WTC11 (cell line): ENCODE data around the gene PLAGL1. TPM values are rescaled to one million over a fixed set of nuclear protein-coding genes. Genes with fewer than 3 reads are reported as not detected.

ENCODE experiments used
- ATAC-seq: fragments of 200-7000 bp; cut with Tn5 transposase; 2 replicates; pipeline ENCODE4 v1.10.0; 2021; ENCODE audit warnings: mild to moderate bottlenecking, moderate library complexity
- CTCF ChIA-PET: fragments of 300-600 bp; sonication (Branson Sonifier 250); formaldehyde crosslinking; loops from one replicate; lab custom pipeline; 2021; ENCODE audit warnings: antibody characterized with exemption; lab: Charles Lee
- POLR2A ChIA-PET: fragments of 350-600 bp; sonication (Branson Sonifier 250); formaldehyde crosslinking; loops from one replicate; lab custom pipeline; 2021; ENCODE audit warnings: antibody characterized with exemption; lab: Charles Lee
- DNase-seq: peaks from one replicate; pipeline ENCODE4 v3.0.0; 2021; ENCODE audit warnings: low spot score
- H3K27ac Mint-ChIP-seq: 2 replicates; pipeline ENCODE4 v1.8.0; 2021; ENCODE audit warnings: mixed read lengths
- H3K27me3 Mint-ChIP-seq: 2 replicates; pipeline ENCODE4 v1.8.0; 2021; ENCODE audit warnings: low read depth, mild to moderate bottlenecking, moderate library complexity, mixed read lengths
- H3K36me3 Mint-ChIP-seq: 2 replicates; pipeline ENCODE4 v1.8.0; 2021; ENCODE audit warnings: mixed read lengths
- H3K4me1 Mint-ChIP-seq: 2 replicates; pipeline ENCODE4 v1.8.0; 2022; ENCODE audit warnings: mixed read lengths
- H3K4me3 Mint-ChIP-seq: 2 replicates; pipeline ENCODE4 v1.8.0; 2021; ENCODE audit warnings: mild to moderate bottlenecking, moderate library complexity, mixed read lengths
- H3K9me3 Mint-ChIP-seq: 2 replicates; pipeline ENCODE4 v1.8.0; 2021; ENCODE audit warnings: mixed read lengths
- CREM ChIP-seq: sonication (generic); formaldehyde crosslinking; IDR thresholded peaks from 2 replicates; pipeline ENCODE4 v1.8.1; 2022; ENCODE audit warnings: mild to moderate bottlenecking, missing genetic modification reagents, moderate library complexity
- ESRRA ChIP-seq: sonication (generic); formaldehyde crosslinking; IDR thresholded peaks from 2 replicates; pipeline ENCODE4 v1.8.1; 2022; ENCODE audit warnings: mild to moderate bottlenecking, missing genetic modification reagents, borderline replicate concordance
- ETV6 ChIP-seq: sonication (generic); formaldehyde crosslinking; IDR thresholded peaks from 2 replicates; pipeline ENCODE4 v1.8.1; 2022; ENCODE audit warnings: mild to moderate bottlenecking, missing genetic modification reagents
- FOXJ3 ChIP-seq: sonication (generic); formaldehyde crosslinking; IDR thresholded peaks from 2 replicates; pipeline ENCODE4 v1.9.0; 2021; ENCODE audit warnings: missing genetic modification reagents, mild to moderate bottlenecking, borderline replicate concordance
- FOXP1 ChIP-seq: sonication (generic); formaldehyde crosslinking; IDR thresholded peaks from 2 replicates; pipeline ENCODE4 v1.8.0; 2022; ENCODE audit warnings: missing genetic modification reagents, mild to moderate bottlenecking, moderate library complexity, borderline replicate concordance
- MYBL2 ChIP-seq: sonication (generic); formaldehyde crosslinking; IDR thresholded peaks from 2 replicates; pipeline ENCODE4 v1.8.1; 2023; ENCODE audit warnings: mild to moderate bottlenecking, moderate library complexity, missing genetic modification reagents
- NR1H2 ChIP-seq: sonication (generic); formaldehyde crosslinking; IDR thresholded peaks from 2 replicates; pipeline ENCODE4 v1.9.0; 2021; ENCODE audit warnings: mild to moderate bottlenecking, moderate library complexity, missing genetic modification reagents
- SMAD3 ChIP-seq: sonication (generic); formaldehyde crosslinking; IDR thresholded peaks from 2 replicates; pipeline ENCODE4 v1.8.0; 2022; ENCODE audit warnings: missing genetic modification reagents, mild to moderate bottlenecking, borderline replicate concordance
- TCF7 ChIP-seq: sonication (generic); formaldehyde crosslinking; IDR thresholded peaks from 2 replicates; pipeline ENCODE4 v1.8.0; 2022; ENCODE audit warnings: mild to moderate bottlenecking, low read depth, missing genetic modification reagents, moderate library complexity
- TP53 ChIP-seq: sonication (generic); formaldehyde crosslinking; IDR thresholded peaks from 2 replicates; pipeline ENCODE4 v1.8.1; 2023; ENCODE audit warnings: mild to moderate bottlenecking, missing genetic modification reagents
- ZNF416 ChIP-seq: fragments of 250-450 bp; sonication (Bioruptor Pico); IDR thresholded peaks from 2 replicates; pipeline ENCODE4 v1.9.0; 2021; ENCODE audit warnings: mild to moderate bottlenecking, inconsistent platforms
- total RNA-seq: library from RNA; stranded (reverse); gene quantifications from 3 replicates; pipeline ENCODE4 v1.2.3, GENCODE V29; 2021
- TF ChIP-seq, protein P1 (sequence below): sonication (generic); formaldehyde crosslinking; IDR thresholded peaks from 2 replicates; pipeline ENCODE4 v1.8.0; 2022; ENCODE audit warnings: mild to moderate bottlenecking, missing genetic modification reagents
- TF ChIP-seq, protein P2 (sequence below): sonication (generic); formaldehyde crosslinking; IDR thresholded peaks from 2 replicates; pipeline ENCODE4 v1.8.0; 2023; ENCODE audit warnings: missing genetic modification reagents, mild to moderate bottlenecking, borderline replicate concordance
- TF ChIP-seq, protein P3 (sequence below): fragments of 250-450 bp; sonication (Bioruptor Pico); conservative IDR thresholded peaks from 2 replicates; pipeline ENCODE4 v1.9.0; 2021; ENCODE audit warnings: mild to moderate bottlenecking
- TF ChIP-seq, protein P4 (sequence below): fragments of 250-450 bp; sonication (Bioruptor Pico); IDR thresholded peaks from 2 replicates; pipeline ENCODE4 v2.1.2; 2022; ENCODE audit warnings: mild to moderate bottlenecking, moderate library complexity
- TF ChIP-seq, protein P5 (sequence below): sonication (generic); formaldehyde crosslinking; conservative IDR thresholded peaks from 2 replicates; pipeline ENCODE4 v1.8.1; 2022; ENCODE audit warnings: mild to moderate bottlenecking, missing genetic modification reagents
- TF ChIP-seq, protein P6 (sequence below): fragments of 250-450 bp; sonication (Bioruptor Pico); IDR thresholded peaks from 2 replicates; pipeline ENCODE4 v1.9.0; 2021; ENCODE audit warnings: mild to moderate bottlenecking

PLAGL1 gene
- total RNA-seq, 1 experiment from 2014 or later, result 1.6 TPM

DNA sequence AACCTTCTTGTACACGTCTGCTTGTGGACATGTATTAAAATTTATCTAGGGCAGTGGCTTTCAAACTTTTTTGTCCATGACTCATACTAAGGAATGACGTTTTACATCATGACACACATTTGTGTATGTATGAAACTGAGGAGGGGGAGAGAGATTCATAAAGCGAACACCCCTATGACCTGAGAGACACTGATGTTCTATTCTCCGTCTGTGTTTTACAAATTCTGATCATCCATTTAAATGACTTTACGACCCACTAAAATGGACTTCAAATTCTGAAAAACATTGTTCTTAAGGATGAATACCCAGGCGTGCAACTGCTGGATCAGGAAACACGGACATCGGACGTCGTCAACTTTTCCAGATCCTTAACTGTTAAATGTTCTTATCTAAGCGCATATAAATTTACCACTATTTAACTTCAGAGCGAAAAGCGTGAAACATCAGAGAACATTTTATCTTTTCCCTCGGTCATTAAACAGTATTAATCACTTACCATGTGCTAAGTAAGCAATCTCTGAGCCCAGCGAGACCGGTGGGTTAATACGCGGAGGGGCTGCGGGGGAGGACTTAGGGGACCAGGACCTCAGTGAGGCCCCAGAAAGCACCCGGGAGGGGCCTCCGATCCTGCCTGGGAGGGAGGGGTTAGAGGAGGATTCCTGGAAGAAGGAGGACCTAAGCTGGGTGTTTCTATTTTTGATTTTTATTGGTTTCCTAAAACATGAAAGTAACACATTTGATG, 1.2 kb downstream of the PLAGL1 start:
- H3K9me3 Mint-ChIP-seq, result peaks cover 31% of the 10 kb centered on the region
- peaks cover 77% of the 10 kb centered on the region for H3K27me3 Mint-ChIP-seq
- peaks cover 15% of the 10 kb centered on the region for H3K36me3 Mint-ChIP-seq
- TF ChIP-seq, protein P1, sequence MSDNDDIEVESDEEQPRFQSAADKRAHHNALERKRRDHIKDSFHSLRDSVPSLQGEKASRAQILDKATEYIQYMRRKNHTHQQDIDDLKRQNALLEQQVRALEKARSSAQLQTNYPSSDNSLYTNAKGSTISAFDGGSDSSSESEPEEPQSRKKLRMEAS (CRISPR knock-in tag), result no peak
- no peak for TF ChIP-seq ESRRA
- no peak for TF ChIP-seq ETV6
- TF ChIP-seq FOXP1 (CRISPR knock-in tag), result no peak
- TF ChIP-seq, protein P2, sequence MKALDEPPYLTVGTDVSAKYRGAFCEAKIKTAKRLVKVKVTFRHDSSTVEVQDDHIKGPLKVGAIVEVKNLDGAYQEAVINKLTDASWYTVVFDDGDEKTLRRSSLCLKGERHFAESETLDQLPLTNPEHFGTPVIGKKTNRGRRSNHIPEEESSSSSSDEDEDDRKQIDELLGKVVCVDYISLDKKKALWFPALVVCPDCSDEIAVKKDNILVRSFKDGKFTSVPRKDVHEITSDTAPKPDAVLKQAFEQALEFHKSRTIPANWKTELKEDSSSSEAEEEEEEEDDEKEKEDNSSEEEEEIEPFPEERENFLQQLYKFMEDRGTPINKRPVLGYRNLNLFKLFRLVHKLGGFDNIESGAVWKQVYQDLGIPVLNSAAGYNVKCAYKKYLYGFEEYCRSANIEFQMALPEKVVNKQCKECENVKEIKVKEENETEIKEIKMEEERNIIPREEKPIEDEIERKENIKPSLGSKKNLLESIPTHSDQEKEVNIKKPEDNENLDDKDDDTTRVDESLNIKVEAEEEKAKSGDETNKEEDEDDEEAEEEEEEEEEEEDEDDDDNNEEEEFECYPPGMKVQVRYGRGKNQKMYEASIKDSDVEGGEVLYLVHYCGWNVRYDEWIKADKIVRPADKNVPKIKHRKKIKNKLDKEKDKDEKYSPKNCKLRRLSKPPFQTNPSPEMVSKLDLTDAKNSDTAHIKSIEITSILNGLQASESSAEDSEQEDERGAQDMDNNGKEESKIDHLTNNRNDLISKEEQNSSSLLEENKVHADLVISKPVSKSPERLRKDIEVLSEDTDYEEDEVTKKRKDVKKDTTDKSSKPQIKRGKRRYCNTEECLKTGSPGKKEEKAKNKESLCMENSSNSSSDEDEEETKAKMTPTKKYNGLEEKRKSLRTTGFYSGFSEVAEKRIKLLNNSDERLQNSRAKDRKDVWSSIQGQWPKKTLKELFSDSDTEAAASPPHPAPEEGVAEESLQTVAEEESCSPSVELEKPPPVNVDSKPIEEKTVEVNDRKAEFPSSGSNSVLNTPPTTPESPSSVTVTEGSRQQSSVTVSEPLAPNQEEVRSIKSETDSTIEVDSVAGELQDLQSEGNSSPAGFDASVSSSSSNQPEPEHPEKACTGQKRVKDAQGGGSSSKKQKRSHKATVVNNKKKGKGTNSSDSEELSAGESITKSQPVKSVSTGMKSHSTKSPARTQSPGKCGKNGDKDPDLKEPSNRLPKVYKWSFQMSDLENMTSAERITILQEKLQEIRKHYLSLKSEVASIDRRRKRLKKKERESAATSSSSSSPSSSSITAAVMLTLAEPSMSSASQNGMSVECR (CRISPR knock-in tag), result no peak
- no peak for TF ChIP-seq NR1H2 (CRISPR knock-in tag)
- TF ChIP-seq, protein P3, sequence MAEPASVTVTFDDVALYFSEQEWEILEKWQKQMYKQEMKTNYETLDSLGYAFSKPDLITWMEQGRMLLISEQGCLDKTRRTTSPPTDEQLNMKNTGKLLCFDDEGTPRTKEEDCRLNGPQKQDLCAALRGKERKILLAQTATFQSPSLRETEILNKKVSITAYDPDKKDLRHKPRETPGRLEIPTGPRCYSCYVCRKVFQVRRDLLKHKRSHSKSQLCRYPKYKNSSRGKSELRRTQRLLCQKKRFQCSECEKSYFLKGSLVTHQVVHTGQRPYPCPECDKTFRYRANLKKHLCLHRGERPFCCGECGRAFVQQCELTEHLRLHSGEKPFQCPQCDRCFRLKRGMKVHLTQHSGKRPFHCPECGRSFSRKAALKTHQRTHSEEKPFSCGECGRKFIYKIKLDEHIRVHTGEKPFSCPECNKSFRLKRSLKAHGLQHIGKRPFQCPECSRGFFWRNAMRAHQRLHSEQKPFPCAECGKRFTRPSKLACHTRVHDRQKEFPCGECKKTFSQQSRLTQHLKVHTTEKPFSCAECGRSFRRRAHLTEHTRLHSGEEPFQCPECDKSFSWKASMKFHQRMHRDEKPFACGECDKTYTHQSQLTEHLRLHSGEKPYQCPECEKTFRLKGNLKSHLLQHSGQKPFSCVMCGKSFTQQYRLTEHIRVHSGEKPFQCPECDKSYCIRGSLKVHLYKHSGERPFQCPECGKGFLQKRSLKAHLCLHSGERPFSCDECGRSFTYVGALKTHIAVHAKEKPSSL (CRISPR knock-in tag), result no peak
- no peak for TF ChIP-seq CREM (CRISPR knock-in tag)
- TF ChIP-seq, protein P4, sequence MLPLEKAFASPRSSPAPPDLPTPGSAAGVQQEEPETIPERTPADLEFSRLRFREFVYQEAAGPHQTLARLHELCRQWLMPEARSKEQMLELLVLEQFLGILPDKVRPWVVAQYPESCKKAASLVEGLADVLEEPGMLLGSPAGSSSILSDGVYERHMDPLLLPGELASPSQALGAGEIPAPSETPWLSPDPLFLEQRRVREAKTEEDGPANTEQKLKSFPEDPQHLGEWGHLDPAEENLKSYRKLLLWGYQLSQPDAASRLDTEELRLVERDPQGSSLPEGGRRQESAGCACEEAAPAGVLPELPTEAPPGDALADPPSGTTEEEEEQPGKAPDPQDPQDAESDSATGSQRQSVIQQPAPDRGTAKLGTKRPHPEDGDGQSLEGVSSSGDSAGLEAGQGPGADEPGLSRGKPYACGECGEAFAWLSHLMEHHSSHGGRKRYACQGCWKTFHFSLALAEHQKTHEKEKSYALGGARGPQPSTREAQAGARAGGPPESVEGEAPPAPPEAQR (CRISPR knock-in tag), result no peak
- TF ChIP-seq FOXJ3 (CRISPR knock-in tag), result no peak
- no peak for TF ChIP-seq MYBL2 (CRISPR knock-in tag)
- no peak for TF ChIP-seq SMAD3 (CRISPR knock-in tag)
- TF ChIP-seq ZNF416, result no peak
- TF ChIP-seq TCF7 (CRISPR knock-in tag), result no peak
- no peak for TF ChIP-seq TP53 (CRISPR knock-in tag)
- TF ChIP-seq, protein P5, sequence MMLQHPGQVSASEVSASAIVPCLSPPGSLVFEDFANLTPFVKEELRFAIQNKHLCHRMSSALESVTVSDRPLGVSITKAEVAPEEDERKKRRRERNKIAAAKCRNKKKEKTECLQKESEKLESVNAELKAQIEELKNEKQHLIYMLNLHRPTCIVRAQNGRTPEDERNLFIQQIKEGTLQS, result no peak
- TF ChIP-seq, protein P6, sequence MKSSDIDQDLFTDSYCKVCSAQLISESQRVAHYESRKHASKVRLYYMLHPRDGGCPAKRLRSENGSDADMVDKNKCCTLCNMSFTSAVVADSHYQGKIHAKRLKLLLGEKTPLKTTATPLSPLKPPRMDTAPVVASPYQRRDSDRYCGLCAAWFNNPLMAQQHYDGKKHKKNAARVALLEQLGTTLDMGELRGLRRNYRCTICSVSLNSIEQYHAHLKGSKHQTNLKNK (CRISPR knock-in tag), result no peak
- no peak for ATAC-seq
- H3K4me3 Mint-ChIP-seq, result peak overlapping the region; percentile 62
- POLR2A ChIA-PET, result no interaction called here
- no peak overlapping the region for H3K27ac Mint-ChIP-seq
- CTCF ChIA-PET, result interaction anchor here (2.7 kb wide), 1 partner anchor 65 kb away, joined by 20 read pairs; no protein-coding TSS in a partner anchor
- H3K4me1 Mint-ChIP-seq, result peaks cover 5% of the 10 kb centered on the region; the same call in 1 of the 2 replicates
- peak; percentile 13 for DNase-seq
